HG03097 (cell line): ENCODE measurements around the gene ZBTB20.
"Not testable (repeated sequence)": the region's sequence is repeated elsewhere in the genome, so short reads cannot be mapped to it uniquely, and the experiment has no call there.

Experiments used
- ATAC-seq: cut with Tn5 transposase; IDR thresholded peaks from one replicate; pipeline ENCODE4 v1.9.1; 2021; ENCODE audit not compliant: unreplicated experiment, low FRiP score

Gene ZBTB20

GRCh38 chr3:115148142-115148790, 1.2 kb upstream of the ZBTB20 start:
- ATAC-seq, result no peak

GRCh38 chr3:115147329-115148141, 447 bp upstream of the ZBTB20 start:
- ATAC-seq, result peak; percentile 78

- no peak for ATAC-seq
Observed at GRCh38 chr3:115146032-115146417, 1.1 kb downstream of the ZBTB20 start.

- peak; percentile 41 for ATAC-seq
Observed at GRCh38 chr3:115141033-115141757, 5.9 kb downstream of the ZBTB20 start.

DNA sequence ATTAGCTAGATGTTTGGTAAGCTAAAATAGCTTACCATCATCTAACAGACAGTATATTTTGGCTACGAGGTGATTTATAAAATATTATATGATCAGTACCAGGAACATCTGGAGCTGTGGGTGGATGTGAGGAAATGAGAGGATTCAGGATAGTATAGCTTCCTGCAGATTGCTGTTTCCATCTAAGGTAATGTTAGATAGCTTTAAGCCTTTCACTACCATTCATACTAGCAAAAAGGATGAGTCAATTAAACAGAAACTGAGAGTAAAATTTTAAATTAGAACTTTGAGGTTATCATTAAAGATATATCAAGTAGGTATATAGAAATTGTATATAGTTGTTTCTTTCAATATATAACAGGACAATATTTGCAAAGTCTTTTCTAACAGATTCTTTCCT, 8.0 kb downstream of the ZBTB20 start:
- ATAC-seq, result no peak

- no peak for ATAC-seq
Observed at GRCh38 chr3:115134648-115135347, 12.3 kb downstream of the ZBTB20 start.

DNA sequence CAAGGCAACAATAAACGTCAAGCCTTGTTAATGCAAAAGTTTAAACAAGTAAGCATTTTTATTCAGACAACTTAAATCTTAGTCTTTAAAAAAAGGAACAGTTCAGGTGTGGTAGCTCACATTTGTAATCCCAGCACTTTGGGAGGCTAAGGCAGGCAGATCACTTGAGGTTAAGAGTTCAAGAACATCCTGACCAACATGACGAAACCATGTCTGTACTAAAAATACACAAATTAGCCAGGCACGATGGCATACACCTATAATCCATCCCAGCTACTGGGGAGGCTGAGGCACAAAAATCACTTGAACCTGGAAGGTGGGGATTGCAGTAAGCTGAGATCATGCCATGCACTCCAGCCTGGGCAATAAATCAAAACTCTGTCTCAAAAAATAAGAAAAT, 19.9 kb downstream of the ZBTB20 start:
- ATAC-seq, result no peak

DNA sequence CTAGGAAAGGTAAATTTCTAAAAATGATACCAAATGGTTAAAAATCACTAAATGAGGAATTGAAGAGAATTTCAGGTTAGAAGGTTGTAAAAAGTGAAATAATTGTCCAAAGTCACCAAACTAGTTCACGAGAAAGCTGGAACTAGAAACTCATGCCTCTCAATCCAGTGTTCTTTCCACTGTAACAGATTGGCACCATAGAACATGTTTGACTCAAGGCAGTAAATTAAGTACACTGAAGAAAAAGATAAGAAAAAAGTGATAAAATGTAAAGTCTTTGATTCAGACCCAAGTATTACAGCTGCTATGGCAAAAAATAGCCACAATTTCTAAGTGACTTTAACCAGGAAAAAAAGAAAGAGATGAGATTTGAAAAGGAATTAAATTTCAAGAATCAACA, 26.5 kb downstream of the ZBTB20 start:
- ATAC-seq, result no peak

DNA sequence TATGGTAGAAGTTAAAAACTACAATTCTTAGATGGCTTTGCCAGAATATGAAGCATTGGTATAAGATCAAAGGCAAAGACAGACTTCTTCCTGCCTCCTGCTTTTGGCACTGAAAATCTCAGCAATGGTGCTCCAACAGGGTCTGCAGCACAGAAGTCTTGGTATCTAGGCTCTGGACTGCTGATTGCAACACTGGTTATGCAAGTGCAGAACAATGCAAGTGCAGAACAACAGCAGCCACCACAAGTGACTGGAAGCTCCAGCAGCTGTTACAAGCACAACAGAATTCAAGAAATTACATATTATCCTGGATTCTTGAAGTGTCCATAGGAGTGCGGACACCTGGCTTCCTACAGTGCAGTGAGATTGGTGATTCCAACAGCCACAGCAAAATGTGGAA, 33.7 kb downstream of the ZBTB20 start:
- ATAC-seq, result no peak

DNA sequence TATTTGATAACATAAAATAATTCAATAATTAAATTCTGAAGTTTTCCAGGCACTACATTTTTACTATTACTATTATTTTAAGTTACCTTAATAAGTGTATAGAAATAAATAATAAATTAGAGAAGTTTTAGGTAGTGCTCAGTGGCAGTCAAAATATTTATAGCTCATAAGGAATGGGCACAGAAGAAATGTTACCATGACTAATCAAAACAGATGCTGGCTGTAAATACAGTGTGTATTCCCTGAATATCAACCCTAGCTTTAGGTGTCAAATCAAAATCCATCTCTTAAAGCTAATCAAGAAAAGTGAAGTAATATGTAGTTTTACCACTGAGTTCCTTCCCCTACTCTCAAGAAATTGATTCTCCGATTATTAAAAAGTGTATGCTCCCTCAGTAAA, 35.5 kb downstream of the ZBTB20 start:
- no peak for ATAC-seq

DNA sequence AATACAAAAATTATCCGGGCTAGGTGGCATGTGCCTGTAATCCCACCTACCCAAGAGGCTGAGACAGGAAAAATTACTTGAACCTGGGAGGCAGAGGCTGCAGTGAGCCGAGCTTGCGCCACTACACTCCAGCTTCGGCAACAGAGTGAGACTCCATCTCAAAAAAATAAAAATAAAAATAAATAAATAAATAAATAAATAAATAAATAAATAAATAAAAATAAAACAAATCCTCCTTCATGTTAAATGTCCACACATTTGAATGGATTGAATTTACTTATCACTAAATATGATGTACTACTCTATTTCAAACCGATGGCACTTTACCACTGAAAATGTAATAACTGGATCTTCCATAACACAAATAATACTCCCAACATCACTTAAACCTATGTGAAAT, 36.3 kb downstream of the ZBTB20 start:
- ATAC-seq, result no peak

DNA sequence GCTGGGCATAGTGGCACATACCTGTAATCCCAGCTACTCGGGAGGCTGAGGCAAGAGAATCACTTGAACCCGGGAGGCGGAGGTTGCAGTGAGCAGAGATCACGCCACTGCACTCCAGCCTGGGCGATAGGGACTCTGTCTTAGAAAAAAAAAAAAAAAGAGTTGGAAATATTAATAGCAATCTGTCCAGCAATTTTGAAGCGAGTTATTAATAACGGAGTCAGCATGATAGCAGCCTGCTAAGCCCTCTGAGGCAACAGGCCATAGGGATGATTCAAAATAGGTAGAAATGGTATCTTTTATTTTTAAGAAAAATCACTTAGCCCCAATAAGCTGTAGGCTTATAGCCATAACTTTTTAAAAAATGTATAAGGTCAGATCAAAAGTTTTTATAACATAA, 37.0 kb downstream of the ZBTB20 start:
- not testable (repeated sequence) for ATAC-seq

- no peak for ATAC-seq
Observed at GRCh38 chr3:115108614-115109013, 38.5 kb downstream of the ZBTB20 start.

DNA sequence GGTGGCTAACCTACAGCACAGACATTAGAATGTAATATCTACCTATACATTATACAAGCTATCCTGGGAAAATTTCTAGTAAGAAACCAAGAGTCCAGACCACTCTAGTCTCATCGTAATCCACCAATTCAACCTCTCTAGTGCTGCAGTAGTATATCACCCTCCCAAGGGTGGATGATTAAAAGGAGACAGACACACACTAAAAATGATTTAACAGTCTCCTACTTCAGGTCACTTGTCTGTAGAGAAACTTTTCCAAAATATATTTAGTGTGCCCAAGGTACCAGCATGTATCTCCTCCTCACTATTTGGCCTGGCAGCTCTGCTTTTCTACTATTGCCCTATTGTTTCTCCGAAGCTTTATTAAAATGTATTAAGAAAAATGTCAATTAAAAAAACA, 45.0 kb downstream of the ZBTB20 start:
- no peak for ATAC-seq

DNA sequence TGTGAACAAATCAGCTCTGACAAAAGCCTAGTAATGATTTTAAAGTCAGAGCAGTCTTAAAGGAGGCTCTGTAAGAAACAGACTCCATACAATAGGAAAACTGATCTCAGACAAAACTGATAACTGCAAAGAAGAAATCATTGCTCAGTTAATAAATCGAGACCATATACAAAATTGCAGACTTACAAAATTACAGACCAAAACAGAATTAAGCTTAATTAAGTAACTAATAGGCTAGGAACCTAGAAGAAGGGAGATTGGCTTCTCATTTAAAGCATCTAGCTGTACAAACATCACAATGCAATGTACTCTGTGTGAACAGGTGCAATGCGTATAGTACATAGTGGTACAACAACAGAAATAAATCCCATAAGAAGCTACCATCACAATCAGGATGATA, 46.3 kb downstream of the ZBTB20 start:
- ATAC-seq, result no peak

GRCh38 chr3:115099986-115100571, 47.0 kb downstream of the ZBTB20 start:
- peak; percentile 50 for ATAC-seq

- no peak for ATAC-seq
Observed at GRCh38 chr3:115099134-115099985, 47.7 kb downstream of the ZBTB20 start.

DNA sequence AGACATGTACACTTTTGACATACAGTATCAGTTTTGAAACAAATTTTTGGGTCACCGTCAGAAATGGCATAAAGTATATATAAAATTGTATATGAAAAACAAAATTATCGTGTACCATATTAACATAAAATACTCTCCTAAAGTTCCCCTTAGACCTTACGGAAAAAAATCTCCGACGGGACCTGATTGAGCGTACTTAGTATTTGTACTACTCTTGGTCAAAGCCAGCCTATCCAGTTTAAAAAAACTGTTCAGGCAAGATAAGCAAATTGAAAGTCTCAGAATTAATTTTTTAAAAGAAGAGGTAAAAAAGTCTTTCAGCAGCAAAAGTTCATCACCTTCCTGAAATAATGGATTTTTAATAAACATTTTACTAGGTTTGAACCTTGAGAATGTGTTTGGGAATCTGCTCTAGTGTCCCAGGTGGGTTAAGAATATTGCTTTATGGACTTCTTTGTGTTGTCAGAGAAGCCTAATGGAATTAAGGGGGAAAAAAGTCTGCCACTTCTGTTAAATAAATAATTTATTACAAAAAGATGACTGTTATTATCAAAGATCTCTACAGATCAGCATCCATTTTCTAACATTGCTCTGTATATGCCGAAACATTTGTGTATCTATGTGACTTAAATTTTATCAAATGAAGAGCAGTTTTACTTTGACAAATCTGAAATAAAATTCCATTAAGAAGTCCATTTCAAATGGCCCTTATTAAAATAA, 48.6 kb downstream of the ZBTB20 start:
- ATAC-seq, result no peak

DNA sequence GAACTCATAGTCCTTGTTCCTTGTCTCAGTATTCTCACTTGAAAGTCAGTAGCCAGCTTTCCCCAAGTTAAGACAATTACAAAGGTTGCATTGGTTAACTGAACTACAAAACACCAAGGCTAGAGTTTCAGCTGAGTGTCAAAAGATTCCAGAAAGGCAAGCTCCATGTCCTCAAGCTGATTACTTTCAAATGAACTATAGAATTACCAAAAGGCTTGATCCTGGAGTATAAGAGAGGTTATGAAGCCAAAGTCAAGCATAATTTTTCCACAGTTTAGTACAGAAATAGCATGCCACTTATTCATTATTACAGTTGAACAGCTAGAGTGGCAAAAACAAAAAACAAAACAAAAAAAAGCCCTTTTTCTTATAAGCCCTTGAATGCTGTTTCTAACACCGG, 51.9 kb downstream of the ZBTB20 start:
- ATAC-seq, result no peak
